B cell (primary cell): Measurements from ENCODE around the gene SUCLG2. TPM values are rescaled to one million over a fixed set of nuclear protein-coding genes. Genes with fewer than 3 reads are reported as not detected.

Experiments used
- ATAC-seq: fragments of 200-7000 bp; cut with Tn5 transposase; one replicate; pipeline ENCODE4 v1.10.0; 2021; ENCODE audit warnings: low read depth, mild to moderate bottlenecking, moderate number of reproducible peaks, moderate library complexity
- CTCF ChIA-PET: fragments of 350-600 bp; sonication (Branson Sonifier 250); formaldehyde crosslinking; loops from one replicate; lab custom pipeline; 2021; ENCODE audit warnings: antibody characterized with exemption, inconsistent platforms; lab: Charles Lee
- POLR2A ChIA-PET: fragments of 350-600 bp; sonication (Branson Sonifier 250); formaldehyde crosslinking; loops from one replicate; lab custom pipeline; 2021; ENCODE audit warnings: antibody characterized with exemption; lab: Charles Lee
- DNase-seq: peaks from one replicate; pipeline ENCODE4 v3.0.0; 2013
- H2AFZ ChIP-seq: 2 replicates; pipeline ENCODE4 v1.6.1; 2012; ENCODE audit warnings: mild to moderate bottlenecking, low read depth, low read length; ENCODE audit not compliant: insufficient read depth, poor library complexity, severe bottlenecking
- H3K27ac ChIP-seq, 2 donors: 1 replicate in 1 of 2; 2 replicates in 1 of 2; pipeline ENCODE4 v1.5.1; 2012 to 2013; ENCODE audit warnings: low read length in 2 of 2, mild to moderate bottlenecking in 2 of 2, moderate library complexity in 1 of 2
- H3K27me3 ChIP-seq, 4 experiments: fragments of 200-600 bp in 1 of 4; sonication (generic) in 1 of 4; replicated peaks in 1 of 4; 1 replicate in 2 of 4; 2 replicates in 2 of 4; pipeline versions ENCODE4 v1.6.1 to v1.7.0; 2013 to 2016; ENCODE audit warnings: low read length in 3 of 4, mild to moderate bottlenecking in 2 of 4, mixed read lengths in 1 of 4, moderate library complexity in 1 of 4; ENCODE audit not compliant: insufficient read depth in 4 of 4, control insufficient read depth in 3 of 4; ENCODE audit errors: control extremely low read depth in 1 of 4
- H3K36me3 ChIP-seq, 2 experiments: replicated peaks in 1 of 2; 1 replicate in 1 of 2; 2 replicates in 1 of 2; pipeline versions ENCODE4 v1.6.1 to v1.7.1; 2013; ENCODE audit warnings: low read length in 1 of 2; ENCODE audit not compliant: insufficient read depth in 2 of 2, control insufficient read depth in 1 of 2; ENCODE audit errors: control extremely low read depth in 1 of 2, extremely low read depth in 1 of 2
- H3K4me1 ChIP-seq, 2 donors: fragments of 200-600 bp in 1 of 2; sonication (generic) in 1 of 2; 1 replicate in 1 of 2; 2 replicates in 1 of 2; pipeline versions ENCODE4 v1.5.1 to v1.6.1; 2013 to 2017; ENCODE audit warnings: low read length in 2 of 2; ENCODE audit not compliant: control insufficient read depth in 2 of 2, insufficient read depth in 2 of 2
- H3K4me2 ChIP-seq: replicated peaks from 2 replicates; pipeline ENCODE3; 2012; ENCODE audit warnings: mild to moderate bottlenecking, low read depth, low read length; ENCODE audit not compliant: poor library complexity, severe bottlenecking
- H3K4me3 ChIP-seq, 5 experiments: fragments of 200-600 bp in 1 of 5; sonication (generic) in 1 of 5; 1 replicate in 3 of 5; 2 replicates in 2 of 5; pipeline versions ENCODE4 v1.5.1 to v1.7.0; 2011 to 2016; ENCODE audit warnings: low read length in 4 of 5, mild to moderate bottlenecking in 4 of 5, low read depth in 2 of 5, control low read depth in 1 of 5, moderate library complexity in 1 of 5; ENCODE audit not compliant: insufficient read depth in 1 of 5; ENCODE audit errors: control extremely low read depth in 1 of 5, extremely low read depth in 1 of 5
- H3K79me2 ChIP-seq: fragments of 200-600 bp; sonication (generic); one replicate; pipeline ENCODE4 v1.6.0; 2016; ENCODE audit warnings: low read length; ENCODE audit not compliant: control insufficient read depth, insufficient read depth
- H3K9ac ChIP-seq: fragments of 200-600 bp; sonication (generic); 2 replicates; pipeline ENCODE4 v1.6.1; 2017; ENCODE audit warnings: mild to moderate bottlenecking, low read length, moderate library complexity
- H3K9me3 ChIP-seq, 3 donors: one replicate each; pipeline versions ENCODE4 v1.6.1 to v1.7.1; 2013; ENCODE audit warnings: low read length in 2 of 3; ENCODE audit not compliant: control insufficient read depth in 2 of 3, insufficient read depth in 1 of 3; ENCODE audit errors: control extremely low read depth in 1 of 3
- H4K20me1 ChIP-seq: 2 replicates; pipeline ENCODE4 v1.6.0; 2012; ENCODE audit warnings: mild to moderate bottlenecking, low read length; ENCODE audit not compliant: insufficient read depth, control insufficient read depth, poor library complexity, severe bottlenecking
- H3K27ac Mint-ChIP-seq: one replicate; pipeline ENCODE4 v1.8.0; 2021; ENCODE audit warnings: mixed read lengths
- H3K27me3 Mint-ChIP-seq: one replicate; pipeline ENCODE4 v1.8.0; 2021; ENCODE audit warnings: mixed read lengths
- H3K4me1 Mint-ChIP-seq: one replicate; pipeline ENCODE4 v1.8.0; 2021; ENCODE audit warnings: mixed read lengths
- H3K4me3 Mint-ChIP-seq: one replicate; pipeline ENCODE4 v1.8.0; 2021; ENCODE audit warnings: mixed read lengths
- H3K9me3 Mint-ChIP-seq: one replicate; pipeline ENCODE4 v1.8.0; 2022; ENCODE audit warnings: mixed read lengths; ENCODE audit not compliant: insufficient read depth
- CTCF ChIP-seq: fragments of 200-600 bp; IDR thresholded peaks from one replicate; pipeline ENCODE4 v1.8.0; 2022; ENCODE audit warnings: antibody characterized with exemption, mild to moderate bottlenecking
- EZH2 ChIP-seq: IDR thresholded peaks from 2 replicates; pipeline ENCODE4 v1.6.1; 2012; ENCODE audit warnings: borderline replicate concordance, low read depth, mild to moderate bottlenecking, moderate library complexity, low read length; ENCODE audit not compliant: insufficient read depth, poor library complexity, severe bottlenecking
- WGBS: methylation state at CpG from one replicate; pipeline ENCODE4 v1.1.5; 2013; ENCODE audit warnings: missing lambda C conversion rate; ENCODE audit not compliant: insufficient coverage; 5-methylcytosine and 5-hydroxymethylcytosine counted together
- intact Hi-C: fragments of 100-400 bp; cut with micrococcal nuclease; formaldehyde crosslinking; loops from one replicate; pipeline ENCODE4 v1.10.0; 2022
- polyA plus RNA-seq: library from polyadenylated mRNA; depleted of rRNA; stranded (reverse); fragments of >200 nt; gene quantifications from 2 replicates; pipeline ENCODE4 v1.2.3, GENCODE V29; 2012
- total RNA-seq, 2 donors: library from RNA; stranded (reverse); fragments of 120-200 nt in 1 of 2; gene quantifications; 1 replicate in 1 of 2; 2 replicates in 1 of 2; pipeline versions ENCODE4 v1.2.3 to v1.2.4, GENCODE V29; 2013 to 2022

SUCLG2 gene
- total and polyA plus RNA-seq, 2 donors (not counting 1 experiment from before 2014, with no cell fraction given) = 9.1 to 35.8 TPM

- Histone ChIP-seq H2AFZ (no peak overlapping the region), H3K27ac (no peak overlapping the region), H4K20me1 (no peaks in the 10 kb centered on the region), H3K27me3 (peaks cover 0 to 3% (median 0%) of the 10 kb centered on the region in 4 experiments), H3K9ac (no peak overlapping the region), H3K9me3 (peaks cover 0 to 1% (median 0%) of the 10 kb centered on the region in 3 donors), H3K79me2 (no peaks in the 10 kb centered on the region), H3K36me3 (no peaks in the 10 kb centered on the region), H3K4me3 (no peak overlapping the region), H3K4me2 (no peak overlapping the region), H3K4me1 (peaks cover 27 to 32% of the 10 kb centered on the region in 2 donors)
- peaks cover 4% of the 10 kb centered on the region for H3K9me3 Mint-ChIP-seq
- WGBS = 100% methylated on average over 1 of the region's 1 CpG
- H3K27ac Mint-ChIP-seq = no peak overlapping the region
- CTCF ChIA-PET = no interaction called here
- peaks cover 28% of the 10 kb centered on the region for H3K4me1 Mint-ChIP-seq
- H3K4me3 Mint-ChIP-seq = no peak overlapping the region
- no peak for ATAC-seq
- TF ChIP-seq EZH2 (no peak), CTCF (no peak)
- POLR2A ChIA-PET = no interaction called here
- no peaks in the 10 kb centered on the region for H3K27me3 Mint-ChIP-seq
- DNase-seq = no peak
- intact Hi-C loops = loop anchor here (10.0 kb wide), 1 partner anchor 575 kb away; no protein-coding TSS in a partner anchor
These were observed 35.4 kb upstream of the SUCLG2 start for GRCh38 chr3:67689806-67690205.

GRCh38 chr3:67688231-67688630, 33.8 kb upstream of the SUCLG2 start:
- intact Hi-C loops = loop anchor here (10.0 kb wide), 1 partner anchor 573 kb away; no protein-coding TSS in a partner anchor
- Histone ChIP-seq H3K36me3 (no peaks in the 10 kb centered on the region), H3K27ac (no peak overlapping the region), H3K27me3 (peaks cover 0 to 3% (median 0%) of the 10 kb centered on the region in 4 experiments), H4K20me1 (no peaks in the 10 kb centered on the region), H3K79me2 (no peaks in the 10 kb centered on the region), H3K4me2 (no peak overlapping the region), H2AFZ (no peak overlapping the region), H3K4me1 (peaks cover 42 to 48% of the 10 kb centered on the region in 2 donors), H3K9ac (no peak overlapping the region), H3K9me3 (no peaks in the 10 kb centered on the region), H3K4me3 (no peak overlapping the region)
- Mint-ChIP-seq H3K4me3 (no peak overlapping the region), H3K27me3 (no peaks in the 10 kb centered on the region), H3K4me1 (peaks cover 41% of the 10 kb centered on the region), H3K9me3 (peaks cover 2% of the 10 kb centered on the region), H3K27ac (no peak overlapping the region)
- no peak for TF ChIP-seq EZH2
- no peak for TF ChIP-seq CTCF
- no peak for DNase-seq
- no CpG with 5 or more reads among the region's 2 CpGs for WGBS
- ChIA-PET CTCF (no interaction called here), POLR2A (no interaction called here)
- no peak for ATAC-seq
